Keratinocyte (primary cell): ENCODE measurements around the gene XRN2.

ENCODE experiments used
- CTCF ChIP-seq, 3 experiments: IDR thresholded peaks in 1 of 3; conservative IDR thresholded peaks in 1 of 3; optimal IDR thresholded peaks in 1 of 3; 2 replicates in 2 of 3; 3 replicates in 1 of 3; pipeline versions ENCODE3 to v1.5.1; 2011; ENCODE audit warnings: low read length in 3 of 3, mild to moderate bottlenecking in 3 of 3, moderate library complexity in 2 of 3, control low read depth in 1 of 3, inconsistent platforms in 1 of 3; ENCODE audit not compliant: insufficient read depth in 2 of 3; ENCODE audit errors: extremely low read depth in 1 of 3
- EZH2 ChIP-seq: IDR thresholded peaks from one replicate; pipeline ENCODE4 v1.6.1; 2012; ENCODE audit warnings: inconsistent platforms, mild to moderate bottlenecking, low read length, moderate library complexity

GRCh38 chr20:21411725-21412124, 108.6 kb downstream of the XRN2 start:
- TF ChIP-seq CTCF (optimal IDR thresholded peaks at IDR 0.05 in 1 of 3, IDR thresholded peaks at IDR 0.05 in 1 of 3, conservative IDR thresholded peaks at IDR 0.05 in 1 of 3; ENCODE audit: extremely low read depth in 1 of 3, insufficient read depth in 2 of 3, low read length in 3 of 3), result no peak
- no peak for TF ChIP-seq EZH2
